CD4-positive, alpha-beta T cell (primary cell): ENCODE data around the gene ARHGAP18. TPM values are rescaled to one million over a fixed set of nuclear protein-coding genes. Genes with fewer than 3 reads are reported as not detected.
A peak's percentile ranks its signal among the peaks of the same experiment; 100 is the strongest.

Experiments
- ATAC-seq: fragments of 200-7000 bp; cut with Tn5 transposase; one replicate; pipeline ENCODE4 v1.10.0; 2022; ENCODE audit warnings: mild to moderate bottlenecking; ENCODE audit not compliant: poor library complexity
- CTCF ChIA-PET: fragments of 350-600 bp; sonication (Branson Sonifier 250); formaldehyde crosslinking; loops from one replicate; lab custom pipeline; 2021; ENCODE audit warnings: antibody characterized with exemption, inconsistent platforms; lab: Charles Lee
- POLR2A ChIA-PET: fragments of 350-600 bp; sonication (Branson Sonifier 250); formaldehyde crosslinking; loops from one replicate; lab custom pipeline; 2021; ENCODE audit warnings: antibody characterized with exemption, inconsistent platforms; lab: Charles Lee
- DNase-seq, 14 experiments: peaks; one replicate each; pipeline ENCODE4 v3.0.0-alpha.2; 2013 to 2020; ENCODE audit warnings: mixed read lengths in 2 of 14
- H3K27ac ChIP-seq, 2 donors: one replicate each; pipeline versions ENCODE4 v1.5.1 to v1.7.0; 2013; ENCODE audit warnings: low read length in 2 of 2, low read depth in 1 of 2, mild to moderate bottlenecking in 1 of 2
- H3K27me3 ChIP-seq, 2 experiments: 1 replicate in 1 of 2; 2 replicates in 1 of 2; pipeline versions ENCODE4 v1.6.1 to v1.7.0; 2013; ENCODE audit warnings: low read length in 2 of 2, control low read depth in 1 of 2, mild to moderate bottlenecking in 1 of 2, moderate library complexity in 1 of 2; ENCODE audit not compliant: insufficient read depth in 2 of 2, control insufficient read depth in 1 of 2
- H3K36me3 ChIP-seq: one replicate; pipeline ENCODE4 v1.6.1; 2013; ENCODE audit warnings: low read length, control low read depth; ENCODE audit not compliant: insufficient read depth
- H3K4me1 ChIP-seq: one replicate; pipeline ENCODE4 v1.6.1; 2013; ENCODE audit warnings: low read length, control low read depth; ENCODE audit not compliant: insufficient read depth
- H3K4me3 ChIP-seq: one replicate; pipeline ENCODE4 v1.5.1; 2013; ENCODE audit warnings: mild to moderate bottlenecking, low read length, moderate library complexity
- H3K9me3 ChIP-seq, 2 experiments: 1 replicate in 1 of 2; 2 replicates in 1 of 2; pipeline versions ENCODE4 v1.6.1 to v1.7.0; 2013; ENCODE audit warnings: low read length in 2 of 2, mild to moderate bottlenecking in 2 of 2, control low read depth in 1 of 2, moderate library complexity in 1 of 2; ENCODE audit not compliant: control insufficient read depth in 1 of 2, insufficient read depth in 1 of 2
- H3K27ac Mint-ChIP-seq: one replicate; pipeline ENCODE4 v1.8.0; 2020; ENCODE audit warnings: mixed read lengths
- H3K27me3 Mint-ChIP-seq: one replicate; pipeline ENCODE4 v1.8.0; 2021; ENCODE audit warnings: mixed read lengths
- H3K36me3 Mint-ChIP-seq: one replicate; pipeline ENCODE4 v1.8.0; 2021; ENCODE audit warnings: low read depth, mixed read lengths
- H3K4me1 Mint-ChIP-seq: one replicate; pipeline ENCODE4 v1.8.0; 2021; ENCODE audit warnings: low read depth, mixed read lengths
- H3K4me3 Mint-ChIP-seq: one replicate; pipeline ENCODE4 v1.8.0; 2020; ENCODE audit warnings: mild to moderate bottlenecking, mixed read lengths
- H3K9me3 Mint-ChIP-seq: one replicate; pipeline ENCODE4 v1.8.0; 2020; ENCODE audit warnings: mixed read lengths
- CTCF ChIP-seq: fragments of 200-600 bp; IDR thresholded peaks from one replicate; pipeline ENCODE4 v1.8.0; 2022; ENCODE audit warnings: antibody characterized with exemption, mild to moderate bottlenecking
- intact Hi-C, 2 experiments: fragments of 100-400 bp; cut with DNase I in 1 of 2; cut with micrococcal nuclease in 1 of 2; formaldehyde crosslinking; loops; one replicate each; pipeline versions ENCODE4 v1.15.1 to v1.9.0; 2023 to 2025; cut with DNase I, micrococcal nuclease
- total RNA-seq, 174 experiments: library from RNA in 2 of 174; stranded (reverse) in 2 of 174; gene quantifications; one replicate each; pipeline ENCODE4 v1.2.3 and lab custom pipeline; 2021 to 2026

ARHGAP18 gene
- total RNA-seq, 2 experiments from 2014 or later = 0.71 to 1.3 TPM

GRCh38 chr6:129740013-129740412 is 30.0 kb upstream of the ARHGAP18 start:
- TF ChIP-seq CTCF = no peak
- H3K27me3 ChIP-seq = no peaks in the 10 kb centered on the region
- intact Hi-C loops = no loop called here
- no peak overlapping the region for H3K4me3 Mint-ChIP-seq
- ATAC-seq (no peak), DNase-seq (no peak)
- no peaks in the 10 kb centered on the region for H3K9me3 ChIP-seq
- H3K4me1 ChIP-seq = no peaks in the 10 kb centered on the region
- H3K9me3 Mint-ChIP-seq = no peaks in the 10 kb centered on the region
- H3K27me3 Mint-ChIP-seq = no peaks in the 10 kb centered on the region
- H3K36me3 Mint-ChIP-seq = no peaks in the 10 kb centered on the region
- POLR2A ChIA-PET = interaction anchor here (0.7 to 1.5 kb wide), 2 partner anchors 8 to 10 kb away, joined by 4 to 5 read pairs; no protein-coding TSS in a partner anchor
- H3K36me3 ChIP-seq = no peaks in the 10 kb centered on the region
- no peak overlapping the region for H3K4me3 ChIP-seq
- no peak overlapping the region for H3K27ac Mint-ChIP-seq
- peaks cover 11% of the 10 kb centered on the region for H3K4me1 Mint-ChIP-seq
- no peak overlapping the region for H3K27ac ChIP-seq
- CTCF ChIA-PET = no interaction called here

- Mint-ChIP-seq H3K4me1 (peaks cover 5% of the 10 kb centered on the region), H3K27ac (no peak overlapping the region), H3K36me3 (no peaks in the 10 kb centered on the region), H3K27me3 (no peaks in the 10 kb centered on the region), H3K4me3 (no peak overlapping the region), H3K9me3 (no peaks in the 10 kb centered on the region)
- ChIA-PET POLR2A (interaction anchor here (1.7 kb wide), 1 partner anchor 13 kb away, joined by 4 read pairs; no protein-coding TSS in a partner anchor), CTCF (interaction anchor here (0.6 kb wide), 1 partner anchor 22 kb away, joined by 3 read pairs; no protein-coding TSS in a partner anchor)
- Histone ChIP-seq H3K4me1 (no peaks in the 10 kb centered on the region), H3K4me3 (no peak overlapping the region), H3K27me3 (no peaks in the 10 kb centered on the region), H3K36me3 (no peaks in the 10 kb centered on the region), H3K9me3 (no peaks in the 10 kb centered on the region), H3K27ac (no peak overlapping the region)
- DNase-seq = no peak
- no peak for TF ChIP-seq CTCF
- intact Hi-C loops = no loop called here
- no peak for ATAC-seq
These were observed 26.1 kb upstream of the ARHGAP18 start for GRCh38 chr6:129736105-129736504.

GRCh38 chr6:129733290-129733689 is 23.3 kb upstream of the ARHGAP18 start:
- Mint-ChIP-seq H3K9me3 (no peaks in the 10 kb centered on the region), H3K4me1 (peaks cover 14% of the 10 kb centered on the region), H3K36me3 (no peaks in the 10 kb centered on the region), H3K4me3 (no peak overlapping the region), H3K27ac (no peak overlapping the region), H3K27me3 (no peaks in the 10 kb centered on the region)
- Histone ChIP-seq H3K4me1 (no peaks in the 10 kb centered on the region), H3K36me3 (no peaks in the 10 kb centered on the region), H3K27ac (no peak overlapping the region), H3K4me3 (no peak overlapping the region), H3K9me3 (no peaks in the 10 kb centered on the region), H3K27me3 (no peaks in the 10 kb centered on the region)
- intact Hi-C loops = loop anchor here (5.0 kb wide), 1 partner anchor 289 kb away; no protein-coding TSS in a partner anchor
- ChIA-PET POLR2A (interaction anchor here (0.8 kb wide), 1 partner anchor 15 kb away, joined by 3 read pairs; no protein-coding TSS in a partner anchor), CTCF (interaction anchor here (6.6 kb wide), 1 partner anchor 134 kb away, joined by 55 read pairs; no protein-coding TSS in a partner anchor)
- peak; percentile 9 for TF ChIP-seq CTCF
- DNase-seq = peak in 2 of 14 experiments; percentile 13 to 20
- no peak for ATAC-seq
